OCI-LY3 (cell line): ENCODE results near the gene IFI27.

Experiments used
- H2AFZ ChIP-seq: fragments of 200-600, 300-600 bp; shearing (Covaris generic); 2 replicates; pipeline ENCODE4 v1.6.0; 2014; ENCODE audit warnings: antibody characterized with exemption, low read depth, low read length
- H3K27ac ChIP-seq: fragments of 200-600, 300-600 bp; sonication (generic); 2 replicates; pipeline ENCODE4 v1.5.1; 2014; ENCODE audit warnings: mild to moderate bottlenecking, low read length, moderate library complexity, mixed read lengths
- H3K27me3 ChIP-seq: fragments of 200-600, 300-600 bp; sonication (generic); 2 replicates; pipeline ENCODE4 v1.6.1; 2014; ENCODE audit warnings: low read depth, low read length, mixed read lengths
- H3K36me3 ChIP-seq: fragments of 200-600, 300-600 bp; sonication (generic); replicated peaks from 2 replicates; pipeline ENCODE3; 2014; ENCODE audit warnings: low read depth, low read length, mixed read lengths
- H3K4me1 ChIP-seq: fragments of 300-600, 200-600 bp; sonication (generic); 2 replicates; pipeline ENCODE4 v1.6.1; 2014; ENCODE audit warnings: low read length, mixed read lengths
- H3K4me2 ChIP-seq: fragments of 200-600, 300-600 bp; sonication (generic); 2 replicates; pipeline ENCODE4 v1.6.1; 2014; ENCODE audit warnings: low read length, mixed read lengths
- H3K4me3 ChIP-seq: fragments of 300-600, 200-600 bp; sonication (generic); 2 replicates; pipeline ENCODE4 v1.5.1; 2014; ENCODE audit warnings: antibody characterized with exemption, mild to moderate bottlenecking, low read length, moderate library complexity
- H3K79me2 ChIP-seq: fragments of 300-600, 200-600 bp; shearing (Covaris generic); 2 replicates; pipeline ENCODE4 v1.6.1; 2014; ENCODE audit warnings: mild to moderate bottlenecking, low read length, mixed read lengths
- H3K9ac ChIP-seq: fragments of 300-600, 200-600 bp; shearing (Covaris generic); 2 replicates; pipeline ENCODE4 v1.6.0; 2014; ENCODE audit warnings: mild to moderate bottlenecking, low read length, moderate library complexity
- H3K9me3 ChIP-seq: fragments of 200-600, 300-600 bp; shearing (Covaris generic); 2 replicates; pipeline ENCODE4 v1.6.1; 2014; ENCODE audit warnings: low read length, mixed read lengths; ENCODE audit not compliant: insufficient read depth
- H4K20me1 ChIP-seq: fragments of 200-600, 300-600 bp; sonication (generic); 2 replicates; pipeline ENCODE4 v1.6.1; 2016; ENCODE audit warnings: low read length, mixed read lengths; ENCODE audit not compliant: insufficient read depth
- CTCF ChIP-seq: fragments of 200-600, 300-600 bp; sonication (generic); IDR thresholded peaks from 2 replicates; pipeline ENCODE4 v1.5.1; 2014; ENCODE audit warnings: antibody characterized with exemption, low read length, low read depth
- EZH2phosphoT487 ChIP-seq: fragments of 200-600 bp; shearing (Covaris generic); IDR thresholded peaks from 2 replicates; pipeline ENCODE4 v1.6.1; 2018; ENCODE audit warnings: antibody characterized with exemption, mixed run types, low read depth

The IFI27 gene

GRCh38 chr14:94139006-94139405 lies 28.5 kb downstream of the IFI27 start:
- no peak overlapping the region for H2AFZ ChIP-seq
- TF ChIP-seq CTCF, result no peak
- no peak for TF ChIP-seq EZH2phosphoT487
- no peaks in the 10 kb centered on the region for H3K36me3 ChIP-seq

DNA sequence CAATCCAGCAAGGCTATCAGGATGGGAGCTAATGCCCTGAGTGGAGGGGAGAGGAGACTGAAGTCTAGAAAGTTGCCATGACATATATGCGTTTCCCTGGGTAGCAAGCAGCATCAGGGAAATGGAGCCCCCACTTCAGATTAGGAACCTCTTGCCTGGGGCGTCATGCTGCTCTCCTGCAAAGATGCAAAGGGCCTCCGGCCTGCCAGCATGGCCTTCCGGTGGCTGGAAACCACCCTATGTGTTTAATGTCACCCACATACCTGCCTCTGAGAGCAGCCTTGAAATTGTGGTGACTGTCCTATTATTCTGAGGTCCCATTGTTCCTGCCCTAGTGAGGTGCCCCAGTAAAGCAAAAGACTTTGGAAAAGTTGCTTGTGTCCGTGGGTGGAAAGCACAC lies 28.9 kb downstream of the IFI27 start:
- H3K79me2 ChIP-seq, result no peaks in the 10 kb centered on the region
- H3K27ac ChIP-seq, result no peak overlapping the region
- H3K9ac ChIP-seq, result no peak overlapping the region
- H3K36me3 ChIP-seq, result no peaks in the 10 kb centered on the region
- H4K20me1 ChIP-seq, result no peaks in the 10 kb centered on the region
- TF ChIP-seq CTCF (no peak), EZH2phosphoT487 (no peak)
- H2AFZ ChIP-seq, result no peak overlapping the region
- H3K4me3 ChIP-seq, result no peak overlapping the region
- no peak overlapping the region for H3K4me2 ChIP-seq
- no peaks in the 10 kb centered on the region for H3K9me3 ChIP-seq
- H3K4me1 ChIP-seq, result peaks cover 2% of the 10 kb centered on the region; the same call in 1 of the 2 replicates
- 0 out of 2 replicates have a peak, but pooled peaks cover 2% of the 10 kb centered on the region for H3K27me3 ChIP-seq

More at GRCh38 chr14:94139006-94139405, 28.5 kb downstream of the IFI27 start:
- no peak overlapping the region for H3K4me3 ChIP-seq
- no peaks in the 10 kb centered on the region for H3K9me3 ChIP-seq
- H3K4me1 ChIP-seq, result peaks cover 2% of the 10 kb centered on the region; the same call in 1 of the 2 replicates
- H4K20me1 ChIP-seq, result no peaks in the 10 kb centered on the region
- H3K9ac ChIP-seq, result no peak overlapping the region
- H3K27me3 ChIP-seq, result 0 out of 2 replicates have a peak, but pooled peaks cover 2% of the 10 kb centered on the region
- no peak overlapping the region for H3K4me2 ChIP-seq
- no peaks in the 10 kb centered on the region for H3K79me2 ChIP-seq
- no peak overlapping the region for H3K27ac ChIP-seq

DNA sequence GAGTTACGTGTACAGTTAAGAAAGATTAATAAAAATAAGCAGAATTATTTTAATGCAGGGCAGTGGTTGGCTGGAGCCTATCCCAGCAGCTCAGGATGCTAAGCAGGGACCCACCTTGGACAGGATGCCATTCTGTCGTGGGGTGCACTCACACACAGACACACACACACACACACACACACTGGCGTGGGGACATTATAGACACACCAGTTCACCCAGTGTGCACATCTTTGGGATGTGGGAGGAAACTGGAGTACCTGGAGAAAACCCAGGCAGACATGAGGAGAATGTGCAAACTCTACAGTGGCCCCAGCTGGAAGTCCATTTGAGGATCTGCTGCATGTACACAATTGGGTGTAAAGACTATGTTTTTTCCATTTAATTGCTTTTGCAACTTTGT lies 31.7 kb downstream of the IFI27 start:
- H3K27me3 ChIP-seq, result no peaks in the 10 kb centered on the region
- H2AFZ ChIP-seq, result no peak overlapping the region
- no peaks in the 10 kb centered on the region for H3K79me2 ChIP-seq
- H3K36me3 ChIP-seq, result no peaks in the 10 kb centered on the region
- H3K9ac ChIP-seq, result no peak overlapping the region
- H3K9me3 ChIP-seq, result no peaks in the 10 kb centered on the region
- H3K27ac ChIP-seq, result no peak overlapping the region
- H3K4me2 ChIP-seq, result no peak overlapping the region
- H4K20me1 ChIP-seq, result no peaks in the 10 kb centered on the region
- no peak overlapping the region for H3K4me3 ChIP-seq
- TF ChIP-seq CTCF (no peak), EZH2phosphoT487 (no peak)
- no peaks in the 10 kb centered on the region for H3K4me1 ChIP-seq

DNA sequence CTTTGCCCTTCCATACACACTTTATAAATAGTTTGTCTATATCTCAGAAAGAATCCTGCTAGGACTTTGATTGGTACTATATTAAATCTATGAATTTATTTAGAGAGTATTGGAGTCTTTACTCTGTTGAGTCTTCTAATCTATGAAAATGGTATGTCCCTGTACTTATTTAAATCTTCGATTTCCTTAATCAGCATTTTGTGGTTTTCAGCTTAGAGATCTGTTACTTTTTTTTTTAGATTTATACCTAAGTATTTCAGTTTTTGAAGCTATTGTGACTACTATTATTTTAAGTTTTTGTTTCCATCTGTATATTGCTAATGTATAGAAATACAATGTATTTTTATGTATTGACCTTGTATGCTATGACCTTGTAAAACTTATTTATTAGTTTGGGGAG lies 32.3 kb downstream of the IFI27 start:
- H3K79me2 ChIP-seq, result no peaks in the 10 kb centered on the region
- no peaks in the 10 kb centered on the region for H3K4me1 ChIP-seq
- no peaks in the 10 kb centered on the region for H3K27me3 ChIP-seq
- no peak overlapping the region for H2AFZ ChIP-seq
- no peak overlapping the region for H3K27ac ChIP-seq
- H3K36me3 ChIP-seq, result no peaks in the 10 kb centered on the region
- H3K4me2 ChIP-seq, result no peak overlapping the region
- H4K20me1 ChIP-seq, result no peaks in the 10 kb centered on the region
- H3K4me3 ChIP-seq, result no peak overlapping the region
- TF ChIP-seq EZH2phosphoT487 (no peak), CTCF (no peak)
- H3K9ac ChIP-seq, result no peak overlapping the region
- no peaks in the 10 kb centered on the region for H3K9me3 ChIP-seq
